GOT3 (cell line): Measurements from ENCODE around the gene ANKRD11.
"Not testable (repeated sequence)": the region's sequence is repeated elsewhere in the genome, so short reads cannot be mapped to it uniquely, and the experiment has no call there.

Experiments
- DNase-seq: peaks from one replicate; lab custom pipeline; 2025; ENCODE audit warnings: mixed read lengths; lab: John Stamatoyannopoulos, UW

The ANKRD11 gene

GRCh38 chr16:89314357-89314756 lies 176.0 kb downstream of the ANKRD11 start:
- DNase-seq, result no peak

- DNase-seq, result no peak
Observed at GRCh38 chr16:89313583-89313982, 176.8 kb downstream of the ANKRD11 start.

- DNase-seq, result no peak
Observed at GRCh38 chr16:89312598-89313299, 177.6 kb downstream of the ANKRD11 start.

GRCh38 chr16:89312194-89312593 lies 178.2 kb downstream of the ANKRD11 start:
- DNase-seq, result no peak

- DNase-seq, result no peak
Observed at GRCh38 chr16:89311636-89312035, 178.7 kb downstream of the ANKRD11 start.

- no peak for DNase-seq
Observed at GRCh38 chr16:89309438-89310122, 180.8 kb downstream of the ANKRD11 start.

GRCh38 chr16:89308391-89309333 lies 181.7 kb downstream of the ANKRD11 start:
- no peak for DNase-seq

GRCh38 chr16:89307421-89307805 lies 182.9 kb downstream of the ANKRD11 start:
- DNase-seq, result no peak

GRCh38 chr16:89306457-89307420 lies 183.6 kb downstream of the ANKRD11 start:
- DNase-seq, result not testable (repeated sequence)

GRCh38 chr16:89304941-89305705 lies 185.2 kb downstream of the ANKRD11 start:
- DNase-seq, result no peak

GRCh38 chr16:89304181-89304851 lies 186.0 kb downstream of the ANKRD11 start:
- no peak for DNase-seq

- no peak for DNase-seq
Observed at GRCh38 chr16:89303617-89304016, 186.7 kb downstream of the ANKRD11 start.

GRCh38 chr16:89300976-89301360 lies 189.4 kb downstream of the ANKRD11 start:
- no peak for DNase-seq

GRCh38 chr16:89300311-89300975 lies 189.9 kb downstream of the ANKRD11 start:
- DNase-seq, result no peak

GRCh38 chr16:89299357-89300111 lies 190.8 kb downstream of the ANKRD11 start:
- not testable (repeated sequence) for DNase-seq

- no peak for DNase-seq
Observed at GRCh38 chr16:89298623-89299225, 191.6 kb downstream of the ANKRD11 start.

GRCh38 chr16:89297910-89298545 lies 192.3 kb downstream of the ANKRD11 start:
- DNase-seq, result no peak
